ENCODE measurements around the gene ALX4. TPM values are rescaled to one million over a fixed set of nuclear protein-coding genes. Genes with fewer than 3 reads are reported as not detected.

The ALX4 gene
- polyA plus RNA-seq, 2 of the 4 experiments (the other 2 are of a cell fraction): 1.00 to 5.6 TPM

GRCh38 chr11:44267750-44268613, 42.0 kb downstream of the ALX4 start:
- POLR2A ChIA-PET: no interaction called here
- Histone ChIP-seq H3K4me3 (no peak overlapping the region), H3K4me1 (no peaks in the 10 kb centered on the region), H3K27ac (no peak overlapping the region), H3K4me2 (no peak overlapping the region), H3K9me3 (no peaks in the 10 kb centered on the region)
- ATAC-seq: no peak
- WGBS (ENCODE audit: missing lambda C conversion rate): 78% methylated on average over 8 of the region's 8 CpGs
- CTCF ChIA-PET: interaction anchor here (0.8 to 4.1 kb wide), 6 partner anchors 10 to 271 kb away, joined by 3 to 14 read pairs (median 8); no protein-coding TSS in a partner anchor
- FAIRE-seq: no peak
- no peak for TF ChIP-seq HOXA7 (CRISPR knock-in tag; IDR thresholded peaks at IDR 0.05)
- peak; percentile 45 for TF ChIP-seq ZFP36 (IDR thresholded peaks at IDR 0.05; ENCODE audit: borderline replicate concordance, partially characterized antibody)
- no peak for DNase-seq (ENCODE audit: low read depth in 1 of 2, low spot score in 1 of 2)

GRCh38 chr11:44267006-44267749, 42.8 kb downstream of the ALX4 start:
- Histone ChIP-seq H3K27ac (no peak overlapping the region), H3K4me1 (no peaks in the 10 kb centered on the region), H3K4me2 (no peak overlapping the region), H3K4me3 (no peak overlapping the region), H3K9me3 (no peaks in the 10 kb centered on the region)
- TF ChIP-seq ZSCAN20 (CRISPR knock-in tag; IDR thresholded peaks at IDR 0.05): no peak
- no peak for TF ChIP-seq KDM1A (IDR thresholded peaks at IDR 0.05; ENCODE audit: low read depth)
- TF ChIP-seq HMGXB4 (CRISPR knock-in tag; IDR thresholded peaks at IDR 0.05; ENCODE audit: borderline replicate concordance): no peak
- TF ChIP-seq BCL3 (IDR thresholded peaks at IDR 0.05): no peak
- TF ChIP-seq CBX8 (IDR thresholded peaks at IDR 0.05): no peak
- 87% methylated on average over 22 of the region's 24 CpGs for WGBS (ENCODE audit: missing lambda C conversion rate)
- ATAC-seq: no peak
- CTCF ChIA-PET: interaction anchor here (0.8 to 4.1 kb wide), 6 partner anchors 9 to 289 kb away, joined by 3 to 14 read pairs (median 6); no protein-coding TSS in a partner anchor
- no peak for FAIRE-seq
- POLR2A ChIA-PET: no interaction called here
- no peak for DNase-seq (ENCODE audit: low read depth in 1 of 2, low spot score in 1 of 2)

GRCh38 chr11:44266056-44266780, 43.7 kb downstream of the ALX4 start:
- ChIA-PET CTCF (interaction anchor here (0.7 to 4.1 kb wide), 6 partner anchors 9 to 315 kb away, joined by 3 to 14 read pairs (median 6); no protein-coding TSS in a partner anchor), POLR2A (no interaction called here)
- H3K27ac ChIP-seq: no peak overlapping the region
- H3K4me3 ChIP-seq: no peak overlapping the region
- no peak for DNase-seq (ENCODE audit: low read depth in 1 of 2, low spot score in 1 of 2)
- no peaks in the 10 kb centered on the region for H3K4me1 ChIP-seq
- WGBS (ENCODE audit: missing lambda C conversion rate): 71% methylated on average over 9 of the region's 9 CpGs
- no peak for FAIRE-seq
- TF ChIP-seq MAZ (IDR thresholded peaks at IDR 0.05; ENCODE audit: borderline replicate concordance, low read depth, low read length): no peak
- no peak for TF ChIP-seq KDM5A (IDR thresholded peaks at IDR 0.05)
- no peak for TF ChIP-seq CBX2 (IDR thresholded peaks at IDR 0.05; ENCODE audit: borderline replicate concordance, low read depth)
- TF ChIP-seq FOSL2 (IDR thresholded peaks at IDR 0.05): no peak
- no peak for TF ChIP-seq FOSL2 (CRISPR knock-in tag; IDR thresholded peaks at IDR 0.05)
- TF ChIP-seq REST (IDR thresholded peaks at IDR 0.05): no peak
- no peak for TF ChIP-seq POLR2AphosphoS2 (conservative IDR thresholded peaks at IDR 0.05; ENCODE audit: low read length)
- TF ChIP-seq POLR2A (IDR thresholded peaks at IDR 0.05; ENCODE audit: low read length): no peak
- TF ChIP-seq HOXA7 (CRISPR knock-in tag; IDR thresholded peaks at IDR 0.05): no peak
- TF ChIP-seq JUNB (IDR thresholded peaks at IDR 0.05): no peak
- TF ChIP-seq RCOR1 (IDR thresholded peaks at IDR 0.05; ENCODE audit: low read depth, low read length): no peak
- TF ChIP-seq RFX5 (IDR thresholded peaks at IDR 0.05): no peak
- no peak for TF ChIP-seq HDAC2 (IDR thresholded peaks at IDR 0.05)
- TF ChIP-seq RNF2 (IDR thresholded peaks at IDR 0.05; ENCODE audit: borderline replicate concordance, low read depth): no peak
- H3K4me2 ChIP-seq: no peak overlapping the region
- ATAC-seq: no peak
- no peaks in the 10 kb centered on the region for H3K9me3 ChIP-seq

Data from A549 (cell line).